DMS53 (cell line): ENCODE data around the gene PHF19.

Source experiments
- DNase-seq: peaks from one replicate; lab custom pipeline; 2025; lab: John Stamatoyannopoulos, UW

The PHF19 gene

DNA sequence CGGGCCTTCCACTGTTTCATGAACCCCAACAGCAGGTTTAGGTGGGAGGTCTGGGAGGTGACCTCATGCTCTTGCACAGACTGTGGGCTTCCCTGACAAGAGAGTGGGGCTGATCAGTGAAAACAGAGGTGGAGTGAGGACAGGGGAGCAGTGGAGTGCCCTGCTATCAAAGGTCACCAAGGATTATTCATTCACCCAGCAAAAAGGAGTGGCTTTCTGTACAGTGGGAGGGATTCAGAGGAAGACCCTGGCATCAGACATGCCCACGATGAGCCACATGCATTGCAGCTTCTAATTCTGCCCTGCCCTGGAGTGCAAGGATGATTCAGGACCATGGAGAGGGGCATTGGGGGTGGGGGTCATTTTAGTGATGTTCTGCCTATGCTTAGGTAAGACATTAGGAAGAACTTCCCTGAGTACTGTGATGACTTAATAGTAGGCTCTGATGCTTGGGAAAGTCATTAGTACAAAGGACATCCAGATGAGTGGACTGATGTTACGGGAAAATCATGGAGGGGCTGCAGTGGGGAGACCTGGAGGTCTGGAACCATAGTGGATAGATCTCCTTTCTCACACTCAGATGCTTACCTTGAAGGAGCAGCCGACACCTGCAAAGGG lies 36.8 kb upstream of the PHF19 start:
- DNase-seq: no peak

DNA sequence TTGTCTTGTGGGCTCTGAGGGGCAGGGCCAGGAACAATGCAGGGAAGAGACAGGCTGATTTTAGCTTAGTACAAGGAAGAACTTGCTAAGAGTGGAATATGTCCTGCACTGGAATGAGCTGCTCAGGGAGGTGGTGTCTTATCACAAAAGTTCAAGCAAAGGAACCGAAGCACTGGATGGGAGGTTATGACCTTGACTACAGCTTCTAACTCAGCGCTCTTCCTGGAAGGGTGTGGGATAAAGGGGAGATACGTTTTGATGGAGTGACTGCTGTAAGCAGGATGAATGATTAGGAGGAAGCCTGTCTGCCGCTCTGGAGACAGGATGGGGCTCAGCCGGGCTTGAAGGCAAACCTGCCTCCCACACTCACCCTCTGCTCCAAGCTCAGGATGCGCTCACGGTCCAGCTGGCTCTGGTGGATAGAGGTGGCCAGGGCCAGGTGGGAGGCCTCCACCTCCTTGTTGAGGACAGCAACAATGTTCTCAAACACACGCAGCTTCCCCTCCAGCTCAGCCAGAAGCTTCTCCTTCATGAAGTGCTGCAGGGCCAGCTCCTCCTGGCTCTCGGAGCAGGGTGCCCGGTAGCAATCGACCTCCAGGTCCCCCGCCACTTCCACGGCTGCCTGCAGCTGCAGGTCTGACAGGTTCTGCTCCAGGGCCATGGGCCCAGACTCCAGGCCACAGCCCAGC lies 36.1 kb upstream of the PHF19 start:
- no peak for DNase-seq

DNA sequence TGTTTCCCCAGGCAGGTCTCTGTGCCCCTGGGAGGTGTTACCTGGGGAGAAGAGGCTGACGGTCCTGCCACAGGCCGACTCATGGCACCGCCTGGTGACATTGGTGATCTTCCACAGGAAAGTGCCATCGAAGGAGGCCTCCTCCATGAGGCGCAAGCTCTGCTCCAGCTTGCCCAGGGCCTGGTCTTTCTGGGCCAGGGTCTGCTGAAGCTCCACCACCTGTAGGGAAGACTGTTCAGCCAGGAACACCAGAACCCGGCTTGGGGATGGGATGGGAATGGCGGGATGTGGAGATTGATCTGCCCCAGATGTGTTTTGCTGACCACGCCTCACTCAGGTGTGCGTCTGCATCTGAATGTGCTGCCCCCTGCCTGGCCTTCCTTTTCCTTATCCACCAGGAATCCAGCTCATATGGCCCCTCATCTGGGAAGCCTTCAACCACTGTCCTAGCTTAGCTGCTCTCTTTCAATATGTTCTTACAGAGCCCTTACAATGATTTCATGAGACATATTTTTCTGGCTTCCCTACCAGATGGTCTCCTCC lies 34.4 kb upstream of the PHF19 start:
- no peak for DNase-seq

DNA sequence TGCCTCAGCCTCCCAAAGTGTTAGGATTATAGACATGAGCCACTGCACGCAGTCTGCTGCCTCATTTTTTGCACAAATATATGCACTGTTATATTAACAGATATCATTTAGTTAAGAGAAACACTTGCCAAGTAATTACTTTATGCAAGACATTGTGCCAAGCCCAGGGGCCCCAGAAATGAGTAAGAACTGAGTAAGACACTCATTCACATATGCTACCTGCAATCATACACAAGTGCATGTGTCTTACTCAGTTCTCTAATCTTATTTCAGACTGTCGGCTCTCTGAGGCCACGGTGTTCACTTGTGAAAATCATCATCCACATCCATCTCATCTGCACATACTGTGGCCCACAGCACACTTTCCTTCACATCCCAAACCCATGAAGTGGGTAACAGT lies 33.7 kb upstream of the PHF19 start:
- DNase-seq: no peak

DNA sequence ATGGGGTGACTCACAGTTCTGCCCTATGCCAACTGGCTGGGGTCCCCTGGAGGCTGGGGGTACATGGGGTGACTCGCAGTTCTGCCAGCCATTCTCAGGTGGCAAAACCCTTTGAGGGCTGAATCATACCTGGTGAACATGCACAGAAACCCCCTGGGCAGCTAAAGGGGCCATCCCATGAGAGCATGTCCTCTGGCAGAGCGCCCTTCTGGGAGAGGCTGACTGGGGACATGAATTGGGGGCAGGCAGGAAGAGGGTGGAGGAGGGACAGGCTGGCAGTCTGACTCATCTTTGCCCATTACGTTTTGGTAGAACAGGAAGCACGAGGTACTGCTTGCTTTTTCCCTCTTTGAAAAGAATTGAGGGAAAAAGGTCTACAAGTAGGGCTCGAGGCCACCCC lies 32.9 kb upstream of the PHF19 start:
- peak; percentile 21 for DNase-seq

DNA sequence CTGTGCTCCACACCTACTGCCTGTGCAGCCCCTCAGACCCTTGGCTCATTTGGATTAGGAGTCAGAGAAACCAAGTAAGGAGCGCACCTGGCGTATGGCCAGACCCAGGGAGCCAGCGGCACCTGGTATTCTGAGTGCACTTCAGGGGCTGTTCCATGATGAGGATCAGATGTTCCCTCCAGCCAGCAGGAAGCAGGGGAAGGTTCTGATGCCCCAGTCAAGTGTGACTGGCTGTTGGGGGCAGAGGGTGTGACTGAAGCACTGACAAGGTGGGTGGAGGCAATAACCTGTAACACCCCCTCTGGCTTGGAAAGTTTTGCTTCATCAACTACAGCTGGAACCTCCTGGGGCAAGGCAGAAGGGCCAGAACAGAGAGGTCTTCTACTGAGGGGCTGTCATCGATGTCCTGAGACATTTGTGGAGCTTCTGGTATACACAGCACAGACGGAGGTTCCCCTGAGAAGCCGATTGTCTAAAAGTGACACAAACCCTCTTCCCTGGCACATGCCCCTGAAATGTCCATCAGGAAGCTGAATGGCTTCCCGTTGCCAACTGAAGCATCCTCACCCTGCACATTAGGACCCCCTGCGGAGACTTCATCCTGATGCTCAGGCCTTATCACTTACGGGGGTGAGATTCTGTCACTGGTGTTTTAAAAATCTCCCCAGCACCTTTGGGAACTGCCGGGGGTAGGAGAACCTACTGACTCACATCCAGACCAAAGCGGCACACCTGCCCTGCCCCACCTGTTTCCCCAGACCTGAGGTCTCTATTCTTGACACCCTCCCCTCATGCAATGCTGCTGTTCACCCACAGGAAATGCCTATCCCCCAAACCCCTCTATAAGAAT lies 28.6 kb upstream of the PHF19 start:
- DNase-seq: peak; percentile 39

DNA sequence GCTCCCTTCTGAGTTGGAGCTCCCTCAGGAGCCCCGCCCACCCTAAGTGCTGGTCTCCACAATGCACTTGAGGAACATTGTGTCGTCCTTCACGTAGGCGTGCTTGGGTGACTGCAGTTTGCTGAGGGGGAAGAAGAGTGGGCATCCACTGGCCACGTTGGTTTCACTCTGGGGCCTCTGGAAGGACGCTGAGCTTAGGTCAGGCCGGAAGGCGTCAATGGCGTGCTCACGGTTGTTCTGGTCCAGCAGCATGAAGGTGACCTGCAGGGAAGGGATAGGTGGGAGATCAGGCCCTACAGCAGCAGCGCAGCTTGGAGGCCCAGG lies 28.0 kb upstream of the PHF19 start:
- DNase-seq: no peak

DNA sequence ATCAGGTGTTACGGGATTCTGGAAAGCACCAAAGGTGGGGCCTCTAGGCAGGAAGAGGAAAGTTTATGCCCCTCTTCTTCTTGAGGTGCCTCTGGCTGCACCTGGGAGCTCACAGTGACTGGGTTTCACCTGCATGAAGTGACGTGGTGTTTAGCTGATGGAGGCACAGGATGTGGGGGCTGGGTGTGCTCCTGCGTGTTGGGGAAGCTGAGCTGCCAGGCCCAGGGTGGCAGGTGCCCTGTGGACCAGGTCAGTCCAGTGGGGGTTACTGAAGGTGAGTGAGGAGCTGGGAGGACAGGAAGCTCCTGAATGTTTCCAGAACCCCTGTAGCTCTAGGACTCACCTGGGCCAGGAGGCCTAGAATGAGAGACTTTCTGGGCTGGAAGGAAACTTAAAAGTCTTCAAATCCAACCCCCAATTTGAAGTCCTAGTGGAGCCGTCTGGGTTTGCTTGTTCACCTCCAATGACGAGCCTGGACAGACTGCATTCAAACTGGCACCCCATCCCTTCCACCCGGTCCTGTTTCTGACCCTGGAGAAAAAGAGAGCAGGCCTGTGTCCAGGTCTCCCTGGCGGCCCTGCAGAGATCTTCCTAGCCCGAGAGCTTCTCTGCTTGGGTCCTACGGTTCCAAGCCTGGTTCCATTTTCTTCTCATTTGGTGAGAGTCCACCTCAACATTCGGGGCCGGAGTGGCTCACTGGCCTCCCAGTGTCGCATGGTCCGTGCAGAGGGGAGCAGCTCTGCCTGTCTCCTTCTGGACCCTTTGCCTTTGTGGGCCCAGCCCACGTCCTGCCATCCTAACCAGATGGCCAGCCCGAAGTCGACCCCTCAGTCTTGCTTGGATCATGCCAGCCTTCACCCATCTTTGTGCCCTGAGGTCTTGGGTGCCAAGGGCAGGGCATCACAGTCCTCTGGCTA lies 27.3 kb upstream of the PHF19 start:
- peak; percentile 84 for DNase-seq

DNA sequence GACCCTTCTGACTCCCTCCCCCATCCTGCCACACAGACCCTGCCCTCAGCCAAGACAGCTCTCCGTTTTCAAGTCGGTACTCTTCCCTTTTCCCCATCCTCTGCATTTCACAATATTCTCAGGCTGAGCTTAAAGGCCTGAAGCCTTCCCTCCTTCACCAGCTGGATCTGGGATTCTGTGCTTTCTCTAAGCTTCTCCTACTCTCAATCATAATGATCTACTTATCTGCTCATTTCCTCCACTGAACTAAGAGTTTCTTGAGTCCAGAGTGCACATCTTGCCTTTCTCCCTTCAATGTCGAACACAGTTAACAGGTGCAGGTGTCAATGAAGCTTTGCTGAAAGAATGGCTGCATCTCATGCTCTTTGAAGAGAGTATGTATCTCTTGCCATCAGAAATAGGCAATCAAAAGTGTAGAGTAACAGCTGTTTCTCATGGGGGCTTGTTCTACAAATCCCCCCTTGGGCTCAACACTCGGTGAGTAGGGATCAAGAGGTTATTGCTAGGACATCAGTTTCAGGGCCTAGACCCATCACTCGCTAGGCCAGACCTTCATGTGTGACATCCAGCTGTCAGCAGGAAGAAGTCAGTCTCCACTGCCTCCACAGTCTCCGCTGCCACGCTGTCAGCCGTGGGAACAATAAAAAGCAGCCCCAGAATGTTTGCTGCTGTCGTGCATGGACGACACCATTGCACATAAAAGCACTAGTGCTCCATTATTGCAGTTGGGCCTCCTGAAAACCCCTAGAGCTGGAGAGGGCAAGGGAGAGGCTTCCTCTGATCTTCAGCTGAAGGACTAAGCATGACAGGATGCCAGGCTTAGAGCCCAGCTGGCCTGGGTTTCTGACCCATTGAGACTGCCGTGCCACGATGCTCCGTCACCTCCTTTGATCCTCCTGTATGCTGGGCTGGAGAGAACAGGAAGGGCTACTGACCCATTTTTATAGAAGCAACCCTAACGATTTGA lies 25.9 kb upstream of the PHF19 start:
- peak; percentile 69 for DNase-seq

DNA sequence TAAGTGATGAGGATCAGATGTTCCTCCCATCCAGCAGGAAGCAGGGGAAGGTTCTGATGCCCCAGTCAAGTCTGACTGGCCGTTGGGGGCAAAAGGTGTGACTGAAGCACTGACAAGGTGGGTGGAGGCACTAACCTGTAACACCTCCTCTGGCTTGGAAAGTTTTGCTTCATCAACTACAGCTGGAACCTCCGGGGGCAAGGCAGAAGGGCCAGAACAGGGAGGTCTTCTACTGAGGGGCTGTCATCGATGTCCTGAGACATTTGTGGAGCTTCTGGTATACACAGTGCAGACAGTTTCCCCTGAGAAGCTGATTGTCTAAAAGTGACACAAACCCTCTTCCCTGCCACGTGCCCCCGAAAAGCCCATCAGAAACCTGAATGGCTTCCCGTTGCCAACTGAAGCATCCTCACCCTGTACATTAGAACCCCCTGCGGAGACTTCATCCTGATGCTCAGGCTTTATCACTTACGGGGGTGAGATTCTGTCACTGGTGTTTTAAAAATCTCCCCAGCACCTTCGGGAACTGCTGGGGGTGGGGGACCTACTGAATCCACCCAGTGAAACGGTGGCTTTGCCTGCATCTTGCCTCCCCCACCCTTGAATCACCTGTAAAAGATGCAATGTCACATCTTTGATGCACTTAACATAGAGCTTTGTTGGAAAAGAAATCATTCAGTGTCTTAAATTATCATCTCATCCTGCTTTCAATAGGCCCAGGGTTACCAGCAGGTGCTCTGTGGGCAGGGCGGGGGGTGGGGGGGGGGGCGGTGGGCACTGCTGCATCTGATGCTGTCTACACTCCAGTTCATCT lies 25.0 kb upstream of the PHF19 start:
- peak; percentile 69 for DNase-seq

DNA sequence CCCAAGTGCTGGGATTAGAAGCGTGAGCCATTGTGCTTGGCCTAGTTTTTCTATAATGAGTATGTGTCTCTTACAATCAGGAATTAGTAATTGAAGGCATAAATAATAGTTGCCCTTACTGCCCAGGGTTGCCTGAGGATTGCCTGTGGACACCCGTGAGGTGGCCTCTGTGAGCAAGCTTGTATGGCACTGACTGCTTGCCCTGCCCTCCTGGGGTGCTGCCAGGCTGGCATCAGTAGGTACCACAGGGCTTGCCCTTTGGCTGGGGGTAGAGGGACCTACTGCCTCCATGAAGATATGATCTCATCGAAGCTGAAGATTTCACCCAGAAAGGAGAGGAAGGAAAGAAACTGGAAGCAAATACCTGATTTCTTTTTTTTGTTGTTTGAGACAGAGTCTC lies 23.8 kb upstream of the PHF19 start:
- DNase-seq: no peak

DNA sequence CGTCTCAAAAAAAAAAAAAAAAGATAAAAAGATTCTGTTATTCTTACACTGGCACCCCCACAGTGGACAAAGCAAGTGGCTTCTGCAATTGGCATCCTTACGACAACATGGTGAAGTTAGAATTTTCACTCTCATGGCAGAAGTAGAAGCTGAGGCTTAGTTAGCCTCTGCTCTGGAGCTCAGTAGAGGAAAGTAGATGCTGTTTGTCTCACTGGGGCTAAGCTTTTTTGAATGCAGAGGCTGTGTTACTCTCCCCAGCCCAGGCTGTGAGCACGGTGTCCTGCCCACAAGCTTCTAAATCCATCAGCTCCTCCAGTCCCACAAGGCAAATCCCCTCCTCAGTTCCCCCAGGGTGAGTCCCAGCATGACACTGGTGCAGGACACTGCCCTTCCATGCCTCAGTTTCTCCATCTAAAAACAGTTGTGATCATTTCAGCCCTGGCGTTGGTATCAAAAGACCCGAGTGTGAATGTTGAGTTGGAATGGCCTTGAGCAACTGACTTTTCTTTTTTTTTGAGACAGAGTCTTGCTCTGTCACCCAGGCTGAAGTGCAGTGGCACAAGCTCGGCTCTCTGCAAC lies 22.6 kb upstream of the PHF19 start:
- no peak for DNase-seq

DNA sequence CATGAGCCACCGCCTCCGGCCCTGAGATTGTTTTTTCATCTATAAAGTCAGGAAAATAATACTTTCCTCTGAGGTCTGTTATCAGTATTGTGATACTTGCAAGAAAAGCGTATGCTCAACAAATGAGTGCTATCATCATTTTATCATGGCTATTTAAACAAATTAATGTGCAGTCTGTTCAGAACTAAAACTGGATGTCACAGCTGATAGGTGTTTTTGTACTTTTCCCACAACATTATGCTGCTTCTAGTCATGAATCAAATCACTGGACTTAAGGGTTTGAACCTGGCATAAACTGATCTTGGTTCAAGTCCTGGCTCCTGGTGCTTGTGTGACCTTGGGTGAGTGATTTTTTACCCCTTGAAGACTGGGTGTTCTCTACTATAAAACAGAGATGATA lies 21.4 kb upstream of the PHF19 start:
- DNase-seq: no peak

DNA sequence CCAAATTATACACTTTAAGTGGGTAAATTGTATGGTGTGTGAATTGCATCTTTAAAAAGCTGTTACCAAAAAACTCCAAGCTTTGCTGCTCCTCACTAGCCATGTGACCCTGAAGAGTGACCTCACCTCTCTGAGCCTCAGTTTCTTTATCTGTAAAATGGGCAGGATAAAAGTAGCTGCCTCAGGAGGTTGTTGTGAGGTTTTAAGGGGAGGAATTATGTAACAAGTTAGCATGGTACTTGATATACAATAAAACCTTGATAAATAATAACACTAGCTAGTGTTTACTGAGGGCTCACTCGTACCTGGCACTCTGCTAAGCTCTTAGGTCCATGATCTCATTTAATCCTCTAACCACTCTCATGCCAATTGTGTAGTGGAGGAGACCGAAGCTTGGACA lies 19.0 kb upstream of the PHF19 start:
- peak; percentile 31 for DNase-seq

DNA sequence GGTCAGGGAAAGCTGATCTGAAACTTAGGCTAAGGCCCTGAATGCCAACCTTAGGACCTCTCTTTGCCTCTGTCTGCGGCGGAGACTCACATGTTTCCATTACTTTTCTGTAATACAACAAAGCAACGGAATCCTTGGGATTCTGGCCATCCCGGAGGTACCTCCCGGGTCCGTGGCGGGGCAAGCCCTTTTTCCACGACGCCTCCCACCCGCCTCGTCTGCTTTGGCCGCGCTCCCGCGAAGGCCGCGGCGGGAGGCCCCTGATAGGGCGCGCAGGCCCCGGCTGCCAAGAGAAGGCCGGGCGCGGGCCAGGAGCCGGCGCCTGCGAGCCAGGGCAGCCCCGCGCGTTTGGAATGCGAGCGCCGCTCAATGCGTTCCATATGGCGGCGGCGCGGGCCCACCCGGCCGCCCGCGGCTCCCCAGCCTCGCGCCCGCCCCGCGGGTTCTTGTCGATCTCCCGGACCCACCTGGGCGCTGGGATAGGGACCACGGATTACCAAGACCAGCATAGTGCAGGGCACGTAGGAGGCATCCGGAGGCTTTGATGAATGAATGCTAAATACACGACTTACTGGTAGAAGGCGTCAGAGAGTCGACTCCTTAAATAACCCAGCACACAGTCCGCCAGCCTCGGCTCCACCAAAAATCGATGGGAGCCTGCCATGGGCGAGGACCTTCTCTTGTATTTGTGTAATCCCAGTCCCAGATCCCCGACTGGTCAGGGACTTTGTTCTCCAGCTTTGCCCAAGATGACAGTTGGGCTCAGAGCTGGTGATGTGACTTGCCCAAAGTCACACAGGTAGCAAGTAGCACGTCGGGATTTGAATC lies 17.5 kb upstream of the PHF19 start:
- peak; percentile 59 for DNase-seq

DNA sequence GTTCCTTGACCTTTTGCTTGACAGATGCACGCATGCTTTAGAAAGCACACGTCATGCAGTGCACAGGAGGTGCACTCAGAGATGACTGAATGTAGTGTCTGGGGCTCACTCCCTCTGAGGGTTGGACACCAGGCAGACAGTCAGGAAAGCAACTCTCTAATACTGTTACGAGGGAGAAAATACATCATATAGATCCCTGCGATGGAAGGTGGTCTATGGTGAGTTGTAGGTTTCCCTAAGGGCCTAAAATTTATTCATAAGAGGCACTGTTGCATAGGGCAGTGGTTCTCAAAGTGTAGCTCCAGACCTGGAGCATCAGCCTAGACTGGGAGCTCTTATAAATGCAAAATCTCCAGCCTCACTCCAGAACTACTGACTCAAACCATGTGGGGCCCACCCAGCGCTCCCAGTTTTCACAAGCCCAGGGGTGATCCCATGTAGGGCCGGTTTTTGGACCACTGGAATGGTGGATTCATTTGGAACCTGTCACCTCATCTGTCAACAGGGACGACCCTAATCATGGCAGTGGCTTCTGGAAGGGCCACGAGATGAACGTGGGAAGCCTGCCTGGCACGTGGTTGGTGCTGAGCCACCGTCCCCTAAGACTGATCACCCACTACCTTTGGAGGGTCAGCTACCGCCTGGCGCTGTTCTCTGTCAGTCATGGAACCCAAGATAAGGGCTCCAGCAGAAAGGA lies 16.8 kb upstream of the PHF19 start:
- no peak for DNase-seq

DNA sequence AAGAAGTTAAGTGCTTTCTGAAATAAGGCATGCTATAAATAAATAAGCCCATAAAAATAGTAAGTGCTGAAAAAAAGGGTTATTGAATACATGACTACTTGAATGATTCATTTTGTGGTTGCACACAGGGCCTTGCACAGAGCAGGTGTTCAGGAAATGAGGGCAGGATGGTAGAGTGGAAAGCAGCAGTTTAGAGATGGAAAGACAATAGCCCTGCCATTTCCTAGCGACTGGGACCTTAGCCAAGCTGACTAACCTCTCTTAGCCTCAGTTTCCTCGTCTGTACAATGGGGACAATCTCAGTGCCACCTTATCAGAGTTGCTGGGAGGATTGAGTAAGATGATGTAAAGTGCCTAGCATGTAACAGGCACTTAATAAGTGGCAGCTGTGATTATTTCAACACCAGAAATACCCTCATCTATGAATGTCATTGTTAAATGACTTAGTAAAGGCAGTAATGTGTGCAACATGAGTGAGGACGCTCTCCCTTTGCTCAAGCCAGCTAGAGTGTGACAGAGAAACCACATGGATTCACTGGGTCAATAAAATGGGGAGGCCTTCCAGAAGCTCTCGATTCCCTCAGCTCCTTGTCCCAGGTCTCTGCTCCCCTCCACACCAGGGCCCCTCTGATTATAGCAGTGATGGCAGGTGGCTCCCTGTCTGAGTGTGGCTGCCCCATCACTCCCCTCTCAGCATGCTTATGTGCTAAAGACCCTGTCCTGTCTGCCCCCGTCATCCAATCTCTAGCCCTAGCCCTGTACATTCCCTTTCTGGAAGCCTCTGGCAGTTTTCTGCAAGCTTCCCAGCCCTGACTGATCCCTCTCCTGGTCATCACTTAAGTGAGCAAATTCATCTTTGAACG lies 16.0 kb upstream of the PHF19 start:
- peak; percentile 72 for DNase-seq
